ENCODE measurements around the gene MLH1.
"Not testable (repeated sequence)": the region's sequence is repeated elsewhere in the genome, so short reads cannot be mapped to it uniquely, and the experiment has no call there.

MLH1 gene

GRCh38 chr3:36960502-36960901, 32.8 kb upstream of the MLH1 start:
- no peak overlapping the region for H2BK15ac ChIP-seq (ENCODE audit: low read depth, poor library complexity, severe bottlenecking)
- no peak overlapping the region for H2AFZ ChIP-seq (ENCODE audit: low read depth, low read length)
- no peak overlapping the region for H3K23ac ChIP-seq (ENCODE audit: low read length in 2 of 2)
- H2AK5ac ChIP-seq (ENCODE audit: low read length, severe bottlenecking) = no peak overlapping the region
- no peak overlapping the region for H4K91ac ChIP-seq (ENCODE audit: low read length)
- H3K9ac ChIP-seq (ENCODE audit: low read length) = no peak overlapping the region
- no peaks in the 10 kb centered on the region for H3K4me1 ChIP-seq (ENCODE audit: control insufficient read depth, insufficient read depth, low read depth, low read length)
- no peaks in the 10 kb centered on the region for H3K9me3 ChIP-seq (ENCODE audit: control insufficient read depth, low read length)
- no peaks in the 10 kb centered on the region for H3K79me1 ChIP-seq (replicated peaks; ENCODE audit: low read length, poor library complexity, severe bottlenecking)
- no peak for DNase-seq
- H3K4ac ChIP-seq (ENCODE audit: low read depth in 1 of 2, low read length in 2 of 2) = no peak overlapping the region
- no peak overlapping the region for H2BK120ac ChIP-seq (ENCODE audit: low read depth, low read length)
- H3K27ac ChIP-seq (ENCODE audit: low read length, poor library complexity, severe bottlenecking) = no peak overlapping the region
- no peaks in the 10 kb centered on the region for H3K27me3 ChIP-seq (ENCODE audit: control insufficient read depth in 1 of 2, insufficient read depth in 1 of 2, low read length in 2 of 2)
- H3K18ac ChIP-seq (ENCODE audit: low read depth in 1 of 2, low read length in 2 of 2) = no peak overlapping the region
- H2BK5ac ChIP-seq (ENCODE audit: low read depth, low read length, poor library complexity, severe bottlenecking) = no peak overlapping the region
- H3K14ac ChIP-seq (ENCODE audit: low read length in 2 of 2) = no peak overlapping the region
- H2BK12ac ChIP-seq (ENCODE audit: low read length in 2 of 2) = no peak overlapping the region
- 92% methylated on average over 3 of the region's 4 CpGs for WGBS
- no peak overlapping the region for H3K4me2 ChIP-seq (ENCODE audit: low read length, poor library complexity, severe bottlenecking)
- no peak overlapping the region for H3K4me3 ChIP-seq (ENCODE audit: insufficient read depth in 1 of 2, low read depth in 1 of 2, low read length in 2 of 2)
- H4K8ac ChIP-seq (ENCODE audit: low read length) = no peak overlapping the region
- no peaks in the 10 kb centered on the region for H3K36me3 ChIP-seq (ENCODE audit: control insufficient read depth in 1 of 2, insufficient read depth in 2 of 2, low read depth in 1 of 2, low read length in 2 of 2)

DNA sequence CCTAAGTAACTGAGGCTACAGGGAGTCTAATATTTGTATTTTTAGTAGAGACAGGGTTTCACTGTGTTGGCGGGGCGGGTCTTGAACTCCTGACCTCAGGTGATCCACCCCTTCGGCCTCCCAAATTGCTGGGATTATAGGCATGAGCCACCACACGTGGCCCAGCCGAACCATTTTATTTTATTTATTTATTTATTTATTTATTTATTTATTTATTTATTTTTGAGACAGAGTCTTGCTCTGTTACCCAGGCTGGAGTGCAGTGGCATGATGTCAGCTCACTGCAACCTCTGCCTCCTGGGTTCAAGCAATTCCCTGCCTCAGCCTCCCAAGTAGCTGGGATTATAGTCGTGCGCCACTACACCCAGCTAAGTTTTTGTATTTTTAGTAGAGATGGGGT, 30.3 kb upstream of the MLH1 start:
- H3K4me1 ChIP-seq (ENCODE audit: control insufficient read depth, insufficient read depth, low read depth, low read length); H3K9me3 ChIP-seq (ENCODE audit: control insufficient read depth, low read length); H2BK120ac ChIP-seq (ENCODE audit: low read depth, low read length); H4K8ac ChIP-seq (ENCODE audit: low read length); H2BK12ac ChIP-seq (ENCODE audit: low read length in 2 of 2); H2BK5ac ChIP-seq (ENCODE audit: low read depth, low read length, poor library complexity, severe bottlenecking); H3K4me3 ChIP-seq (ENCODE audit: insufficient read depth in 1 of 2, low read depth in 1 of 2, low read length in 2 of 2); H3K4me2 ChIP-seq (ENCODE audit: low read length, poor library complexity, severe bottlenecking); DNase-seq; H3K79me1 ChIP-seq (replicated peaks; ENCODE audit: low read length, poor library complexity, severe bottlenecking); H3K23ac ChIP-seq (ENCODE audit: low read length in 2 of 2); H3K27ac ChIP-seq (ENCODE audit: low read length, poor library complexity, severe bottlenecking); H3K18ac ChIP-seq (ENCODE audit: low read depth in 1 of 2, low read length in 2 of 2); H3K36me3 ChIP-seq (ENCODE audit: control insufficient read depth in 1 of 2, insufficient read depth in 2 of 2, low read depth in 1 of 2, low read length in 2 of 2); H2AFZ ChIP-seq (ENCODE audit: low read depth, low read length); H4K91ac ChIP-seq (ENCODE audit: low read length); H2AK5ac ChIP-seq (ENCODE audit: low read length, severe bottlenecking); H3K14ac ChIP-seq (ENCODE audit: low read length in 2 of 2); H3K9ac ChIP-seq (ENCODE audit: low read length); H2BK15ac ChIP-seq (ENCODE audit: low read depth, poor library complexity, severe bottlenecking); H3K4ac ChIP-seq (ENCODE audit: low read depth in 1 of 2, low read length in 2 of 2); H3K27me3 ChIP-seq (ENCODE audit: control insufficient read depth in 1 of 2, insufficient read depth in 1 of 2, low read length in 2 of 2): not testable (repeated sequence)
- 100% methylated on average over 4 of the region's 7 CpGs for WGBS

GRCh38 chr3:36964331-36964730, 29.0 kb upstream of the MLH1 start:
- no peaks in the 10 kb centered on the region for H3K79me1 ChIP-seq (replicated peaks; ENCODE audit: low read length, poor library complexity, severe bottlenecking)
- H2BK12ac ChIP-seq (ENCODE audit: low read length in 2 of 2) = no peak overlapping the region
- H3K9ac ChIP-seq (ENCODE audit: low read length) = no peak overlapping the region
- H3K27me3 ChIP-seq (ENCODE audit: control insufficient read depth in 1 of 2, insufficient read depth in 1 of 2, low read length in 2 of 2) = no peaks in the 10 kb centered on the region
- H3K4me1 ChIP-seq (ENCODE audit: control insufficient read depth, insufficient read depth, low read depth, low read length) = no peaks in the 10 kb centered on the region
- no peak overlapping the region for H3K4me2 ChIP-seq (ENCODE audit: low read length, poor library complexity, severe bottlenecking)
- H3K27ac ChIP-seq (ENCODE audit: low read length, poor library complexity, severe bottlenecking) = no peak overlapping the region
- H3K4me3 ChIP-seq (ENCODE audit: insufficient read depth in 1 of 2, low read depth in 1 of 2, low read length in 2 of 2) = no peak overlapping the region
- no peak overlapping the region for H2AFZ ChIP-seq (ENCODE audit: low read depth, low read length)
- H3K9me3 ChIP-seq (ENCODE audit: control insufficient read depth, low read length) = no peaks in the 10 kb centered on the region
- no peaks in the 10 kb centered on the region for H3K36me3 ChIP-seq (ENCODE audit: control insufficient read depth in 1 of 2, insufficient read depth in 2 of 2, low read depth in 1 of 2, low read length in 2 of 2)
- no peak overlapping the region for H3K23ac ChIP-seq (ENCODE audit: low read length in 2 of 2)
- H3K4ac ChIP-seq (ENCODE audit: low read depth in 1 of 2, low read length in 2 of 2) = no peak overlapping the region
- no peak overlapping the region for H2BK15ac ChIP-seq (ENCODE audit: low read depth, poor library complexity, severe bottlenecking)
- no peak overlapping the region for H4K91ac ChIP-seq (ENCODE audit: low read length)
- no peak overlapping the region for H2BK5ac ChIP-seq (ENCODE audit: low read depth, low read length, poor library complexity, severe bottlenecking)
- H2BK120ac ChIP-seq (ENCODE audit: low read depth, low read length) = no peak overlapping the region
- no peak overlapping the region for H4K8ac ChIP-seq (ENCODE audit: low read length)
- no peak for DNase-seq
- H2AK5ac ChIP-seq (ENCODE audit: low read length, severe bottlenecking) = no peak overlapping the region
- no peak overlapping the region for H3K18ac ChIP-seq (ENCODE audit: low read depth in 1 of 2, low read length in 2 of 2)
- no CpG with 5 or more reads among the region's 1 CpG for WGBS
- no peak overlapping the region for H3K14ac ChIP-seq (ENCODE audit: low read length in 2 of 2)

DNA sequence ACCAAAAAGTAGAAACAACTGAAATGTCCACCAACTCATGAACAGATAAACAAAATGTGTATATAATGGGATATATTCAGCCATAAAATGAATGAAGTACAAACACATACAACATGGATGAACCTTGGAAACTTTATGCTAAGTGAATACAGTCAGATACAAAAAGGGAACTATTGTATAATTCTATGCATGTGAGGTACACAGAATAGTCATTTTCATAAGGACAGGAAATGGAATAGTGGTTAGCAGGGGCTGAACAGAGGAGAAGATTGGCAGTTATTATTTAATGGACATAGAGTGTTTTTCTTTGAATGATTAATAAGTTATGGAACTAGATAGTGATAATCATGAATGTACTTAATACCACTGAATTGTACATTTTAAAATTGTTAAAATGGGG, 28.5 kb upstream of the MLH1 start:
- H2BK15ac ChIP-seq (ENCODE audit: low read depth, poor library complexity, severe bottlenecking) = no peak overlapping the region
- H2AFZ ChIP-seq (ENCODE audit: low read depth, low read length) = no peak overlapping the region
- no peak overlapping the region for H3K4ac ChIP-seq (ENCODE audit: low read depth in 1 of 2, low read length in 2 of 2)
- no peak overlapping the region for H3K4me2 ChIP-seq (ENCODE audit: low read length, poor library complexity, severe bottlenecking)
- no peaks in the 10 kb centered on the region for H3K9me3 ChIP-seq (ENCODE audit: control insufficient read depth, low read length)
- H2BK120ac ChIP-seq (ENCODE audit: low read depth, low read length) = no peak overlapping the region
- no peak overlapping the region for H4K8ac ChIP-seq (ENCODE audit: low read length)
- H3K23ac ChIP-seq (ENCODE audit: low read length in 2 of 2) = no peak overlapping the region
- no peaks in the 10 kb centered on the region for H3K79me1 ChIP-seq (replicated peaks; ENCODE audit: low read length, poor library complexity, severe bottlenecking)
- no peaks in the 10 kb centered on the region for H3K36me3 ChIP-seq (ENCODE audit: control insufficient read depth in 1 of 2, insufficient read depth in 2 of 2, low read depth in 1 of 2, low read length in 2 of 2)
- no peaks in the 10 kb centered on the region for H3K27me3 ChIP-seq (ENCODE audit: control insufficient read depth in 1 of 2, insufficient read depth in 1 of 2, low read length in 2 of 2)
- H3K4me1 ChIP-seq (ENCODE audit: control insufficient read depth, insufficient read depth, low read depth, low read length) = peaks cover 1% of the 10 kb centered on the region
- H3K9ac ChIP-seq (ENCODE audit: low read length) = no peak overlapping the region
- no peak overlapping the region for H2BK12ac ChIP-seq (ENCODE audit: low read length in 2 of 2)
- H2AK5ac ChIP-seq (ENCODE audit: low read length, severe bottlenecking) = no peak overlapping the region
- H3K4me3 ChIP-seq (ENCODE audit: insufficient read depth in 1 of 2, low read depth in 1 of 2, low read length in 2 of 2) = no peak overlapping the region
- no peak overlapping the region for H2BK5ac ChIP-seq (ENCODE audit: low read depth, low read length, poor library complexity, severe bottlenecking)
- no peak for DNase-seq
- no peak overlapping the region for H3K18ac ChIP-seq (ENCODE audit: low read depth in 1 of 2, low read length in 2 of 2)
- H4K91ac ChIP-seq (ENCODE audit: low read length) = no peak overlapping the region
- no peak overlapping the region for H3K27ac ChIP-seq (ENCODE audit: low read length, poor library complexity, severe bottlenecking)
- no peak overlapping the region for H3K14ac ChIP-seq (ENCODE audit: low read length in 2 of 2)

All from mesenchymal stem cell (in vitro differentiated cells and primary cell).